ENCODE results near the gene GABRA4.

The GABRA4 gene

GRCh38 chr4:47000406-47000805 lies 7.0 kb upstream of the GABRA4 start:
- TF ChIP-seq POU6F1 (CRISPR knock-in tag; IDR thresholded peaks at IDR 0.05; ENCODE audit: borderline replicate concordance, low read depth), result no peak
- no peak for ATAC-seq

- TF ChIP-seq TOX (CRISPR knock-in tag; IDR thresholded peaks at IDR 0.05; ENCODE audit: borderline replicate concordance), result no peak
- no peak for TF ChIP-seq ESRRG (CRISPR knock-in tag; IDR thresholded peaks at IDR 0.05)
- no peak for TF ChIP-seq ZNF565 (CRISPR knock-in tag; conservative IDR thresholded peaks at IDR 0.05; ENCODE audit: low read depth)
- TF ChIP-seq ZNF8 (CRISPR knock-in tag; IDR thresholded peaks at IDR 0.05), result no peak
- no peak for TF ChIP-seq PATZ1 (CRISPR knock-in tag; IDR thresholded peaks at IDR 0.05; ENCODE audit: borderline replicate concordance)
- no peak for ATAC-seq
These were observed 6.2 kb upstream of the GABRA4 start for GRCh38 chr4:46999566-46999965.

- ATAC-seq, result no peak
- TF ChIP-seq OSR1 (CRISPR knock-in tag; IDR thresholded peaks at IDR 0.05) (no peak), TOX (CRISPR knock-in tag; IDR thresholded peaks at IDR 0.05; ENCODE audit: borderline replicate concordance) (no peak), TCF4 (CRISPR knock-in tag; IDR thresholded peaks at IDR 0.05; ENCODE audit: borderline replicate concordance) (no peak)
These were observed 625 bp upstream of the GABRA4 start for GRCh38 chr4:46994007-46994405.

- ATAC-seq, result no peak
- TF ChIP-seq PATZ1 (CRISPR knock-in tag; IDR thresholded peaks at IDR 0.05; ENCODE audit: borderline replicate concordance) (no peak), CSDC2 (CRISPR knock-in tag; IDR thresholded peaks at IDR 0.05) (no peak)
These were observed 1.0 kb downstream of the GABRA4 start for GRCh38 chr4:46992338-46992737.

- no peak for ATAC-seq
- TF ChIP-seq ZNF8 (CRISPR knock-in tag; IDR thresholded peaks at IDR 0.05), result no peak
- TF ChIP-seq ZNF70 (CRISPR knock-in tag; IDR thresholded peaks at IDR 0.05), result no peak
- TF ChIP-seq TSHZ2 (CRISPR knock-in tag; IDR thresholded peaks at IDR 0.05), result no peak
- no peak for TF ChIP-seq TCF4 (CRISPR knock-in tag; IDR thresholded peaks at IDR 0.05; ENCODE audit: borderline replicate concordance)
- TF ChIP-seq ESRRG (CRISPR knock-in tag; IDR thresholded peaks at IDR 0.05), result no peak
- no peak for TF ChIP-seq TOX (CRISPR knock-in tag; IDR thresholded peaks at IDR 0.05; ENCODE audit: borderline replicate concordance)
These were observed 6.3 kb downstream of the GABRA4 start for GRCh38 chr4:46986922-46987638.

- ATAC-seq, result no peak
- TF ChIP-seq TSHZ2 (CRISPR knock-in tag; IDR thresholded peaks at IDR 0.05), result no peak
- TF ChIP-seq BACH2 (CRISPR knock-in tag; IDR thresholded peaks at IDR 0.05; ENCODE audit: borderline replicate concordance), result no peak
- no peak for TF ChIP-seq CSRNP3 (CRISPR knock-in tag; IDR thresholded peaks at IDR 0.05)
- no peak for TF ChIP-seq CREB5 (CRISPR knock-in tag; IDR thresholded peaks at IDR 0.05; ENCODE audit: low read depth)
These were observed 8.6 kb downstream of the GABRA4 start for GRCh38 chr4:46984781-46985180.

Measured in SK-N-SH treated with all-trans-retinoic acid at 6 μM for 48 hours (cell line).